ENCODE results near the gene PTPRK. TPM values are rescaled to one million over a fixed set of nuclear protein-coding genes. Genes with fewer than 3 reads are reported as not detected.

Gene PTPRK
- polyA plus RNA-seq, 1 donor (not counting 4 experiments of a cell fraction or from before 2014, with no cell fraction given): 52.7 TPM

GRCh38 chr6:128129679-128130078 lies 390.7 kb downstream of the PTPRK start:
- H3K27ac ChIP-seq (ENCODE audit: control insufficient read depth, insufficient read depth, low read length): no peak overlapping the region
- no peaks in the 10 kb centered on the region for H4K20me1 ChIP-seq (ENCODE audit: control insufficient read depth, extremely low read depth, insufficient read depth, low read length)
- H3K9ac ChIP-seq (ENCODE audit: control insufficient read depth, extremely low read depth, insufficient read depth, low read length): no peak overlapping the region
- no peaks in the 10 kb centered on the region for H3K9me3 ChIP-seq (ENCODE audit: control insufficient read depth, low read depth, low read length)
- no peak for FAIRE-seq
- no peaks in the 10 kb centered on the region for H3K27me3 ChIP-seq (ENCODE audit: control insufficient read depth, extremely low read depth, insufficient read depth, low read length)
- no peaks in the 10 kb centered on the region for H3K79me2 ChIP-seq (ENCODE audit: control insufficient read depth, insufficient read depth, low read length)
- H3K4me2 ChIP-seq (ENCODE audit: control insufficient read depth, extremely low read depth, insufficient read depth, low read depth, low read length): no peak overlapping the region
- H3K4me3 ChIP-seq (ENCODE audit: control insufficient read depth in 2 of 3, extremely low read depth in 1 of 3, insufficient read depth in 2 of 3, low read depth in 1 of 3, low read length in 3 of 3): no peak overlapping the region
- no peaks in the 10 kb centered on the region for H3K36me3 ChIP-seq (ENCODE audit: control insufficient read depth in 2 of 2, extremely low read depth in 1 of 2, insufficient read depth in 2 of 2, low read length in 2 of 2)
- H2AFZ ChIP-seq (ENCODE audit: control insufficient read depth, low read length): no peak overlapping the region
- dilution Hi-C loops (cut with MboI; ENCODE audit: extremely low pct_ligation_motif_present, low sequenced_read_pairs): no loop called here
- H3K4me1 ChIP-seq (ENCODE audit: control insufficient read depth, extremely low read depth, insufficient read depth, low read length): no peaks in the 10 kb centered on the region
- DNase-seq (ENCODE audit: low read depth, low spot score): no peak
- TF ChIP-seq EZH2 (IDR thresholded peaks at IDR 0.05; ENCODE audit: low read length) (no peak), CTCF (optimal IDR thresholded peaks at IDR 0.05 in 1 of 3, IDR thresholded peaks at IDR 0.05 in 1 of 3, conservative IDR thresholded peaks at IDR 0.05 in 1 of 3; ENCODE audit: extremely low read depth in 1 of 3, insufficient read depth in 2 of 3, low read length in 3 of 3) (no peak)
- H3K9me1 ChIP-seq (ENCODE audit: control insufficient read depth, extremely low read depth, insufficient read depth, low read length): no peaks in the 10 kb centered on the region

DNA sequence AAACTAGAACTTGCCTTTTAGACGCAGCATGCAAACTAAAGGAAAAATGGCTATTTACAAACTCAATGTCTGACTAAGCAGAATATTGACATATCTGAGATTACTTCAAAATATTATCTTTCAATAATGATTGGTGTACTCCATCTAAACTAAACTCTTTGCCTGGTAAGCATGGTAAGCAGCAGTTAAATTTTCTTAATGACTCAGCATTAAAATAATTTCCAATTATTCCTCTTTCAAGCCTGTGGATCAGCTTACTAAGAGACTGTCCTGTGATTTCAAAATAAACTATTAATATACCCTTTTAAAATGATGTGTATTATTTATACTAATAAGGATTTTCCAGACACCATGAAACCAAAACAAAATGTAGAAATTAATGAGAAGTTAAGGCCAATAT lies 392.7 kb downstream of the PTPRK start:
- Histone ChIP-seq H3K4me1 (ENCODE audit: control insufficient read depth, extremely low read depth, insufficient read depth, low read length) (no peaks in the 10 kb centered on the region), H3K9ac (ENCODE audit: control insufficient read depth, extremely low read depth, insufficient read depth, low read length) (no peak overlapping the region), H3K9me1 (ENCODE audit: control insufficient read depth, extremely low read depth, insufficient read depth, low read length) (no peaks in the 10 kb centered on the region), H3K27ac (ENCODE audit: control insufficient read depth, insufficient read depth, low read length) (no peak overlapping the region), H4K20me1 (ENCODE audit: control insufficient read depth, extremely low read depth, insufficient read depth, low read length) (no peaks in the 10 kb centered on the region), H3K4me2 (ENCODE audit: control insufficient read depth, extremely low read depth, insufficient read depth, low read depth, low read length) (no peak overlapping the region), H3K79me2 (ENCODE audit: control insufficient read depth, insufficient read depth, low read length) (no peaks in the 10 kb centered on the region), H2AFZ (ENCODE audit: control insufficient read depth, low read length) (no peak overlapping the region), H3K27me3 (ENCODE audit: control insufficient read depth, extremely low read depth, insufficient read depth, low read length) (no peaks in the 10 kb centered on the region), H3K4me3 (ENCODE audit: control insufficient read depth in 2 of 3, extremely low read depth in 1 of 3, insufficient read depth in 2 of 3, low read depth in 1 of 3, low read length in 3 of 3) (no peak overlapping the region), H3K9me3 (ENCODE audit: control insufficient read depth, low read depth, low read length) (no peaks in the 10 kb centered on the region), H3K36me3 (ENCODE audit: control insufficient read depth in 2 of 2, extremely low read depth in 1 of 2, insufficient read depth in 2 of 2, low read length in 2 of 2) (no peaks in the 10 kb centered on the region)
- dilution Hi-C loops (cut with MboI; ENCODE audit: extremely low pct_ligation_motif_present, low sequenced_read_pairs): no loop called here
- TF ChIP-seq CTCF (optimal IDR thresholded peaks at IDR 0.05 in 1 of 3, IDR thresholded peaks at IDR 0.05 in 1 of 3, conservative IDR thresholded peaks at IDR 0.05 in 1 of 3; ENCODE audit: extremely low read depth in 1 of 3, insufficient read depth in 2 of 3, low read length in 3 of 3) (no peak), EZH2 (IDR thresholded peaks at IDR 0.05; ENCODE audit: low read length) (no peak)
- FAIRE-seq (no peak), DNase-seq (ENCODE audit: low read depth, low spot score) (no peak)

Data from keratinocyte (primary cell).